Measurements from ENCODE around the gene PRDM12. TPM values are rescaled to one million over a fixed set of nuclear protein-coding genes. Genes with fewer than 3 reads are reported as not detected.

The PRDM12 gene
- total RNA-seq, 2 donors from 2014 or later: 0.15 TPM; not detected in 1

DNA sequence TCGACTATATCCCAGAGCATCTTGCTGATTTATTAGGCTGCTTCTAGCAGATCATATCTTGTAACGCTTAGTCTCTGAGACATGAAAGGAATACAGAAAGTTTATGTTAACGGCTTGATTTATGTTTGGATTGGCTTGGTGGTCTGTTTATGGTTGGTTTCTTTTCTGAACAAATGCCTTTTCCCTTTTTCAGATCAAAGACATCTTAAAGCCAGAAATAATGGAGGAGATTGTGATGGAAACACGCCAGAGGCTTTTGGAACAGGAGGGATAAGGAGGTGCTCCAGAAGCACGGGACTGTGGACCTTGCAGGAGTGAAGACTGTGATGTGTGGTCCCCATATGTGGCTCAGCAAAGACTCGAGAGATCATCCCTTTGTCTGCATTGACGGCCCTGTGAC, 39.1 kb downstream of the PRDM12 start:
- H3K36me3 Mint-ChIP-seq (ENCODE audit: low read depth): peaks cover 85% of the 10 kb centered on the region
- H3K4me3 Mint-ChIP-seq: no peak overlapping the region

DNA sequence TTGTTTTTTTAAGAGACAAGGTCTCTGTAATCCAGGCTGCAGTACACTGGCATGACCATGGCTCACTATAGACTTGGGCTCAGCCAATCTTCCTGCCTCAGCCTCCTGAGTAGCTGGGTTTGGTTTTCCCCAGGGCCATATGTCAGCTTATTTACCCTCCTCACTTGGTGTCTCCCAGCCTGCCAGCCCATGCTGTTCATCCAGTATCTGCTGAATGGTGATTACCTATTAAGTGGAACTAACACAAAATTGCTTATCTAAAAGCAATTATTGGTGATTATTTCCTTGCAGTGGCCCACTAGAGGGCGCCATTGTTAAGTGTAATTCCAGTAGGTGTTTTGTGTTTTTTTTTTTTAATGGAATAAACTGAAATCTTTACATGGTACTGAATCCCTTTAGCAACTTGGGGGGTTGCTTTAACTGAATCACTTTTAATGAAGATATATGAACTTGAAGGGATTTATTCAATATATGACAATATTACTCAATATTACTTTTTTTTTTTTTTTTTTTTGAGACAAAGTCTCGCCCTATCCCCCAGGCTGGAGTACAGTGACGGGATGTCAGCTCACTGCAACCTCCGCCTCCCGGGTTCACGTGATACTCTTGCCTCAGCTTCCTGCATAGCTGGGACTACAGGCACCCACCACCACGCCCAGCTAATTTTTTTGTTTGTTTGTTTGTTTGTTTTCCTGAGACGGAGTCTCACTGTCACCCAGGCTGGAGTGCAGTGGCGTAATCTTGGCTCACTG, 43.0 kb downstream of the PRDM12 start:
- H3K27ac Mint-ChIP-seq: no peak overlapping the region
- H3K36me3 Mint-ChIP-seq (ENCODE audit: low read depth): peaks cover 49% of the 10 kb centered on the region
- no peaks in the 10 kb centered on the region for H3K9me3 Mint-ChIP-seq
- ATAC-seq (replicated peaks): no peak
- H3K4me3 Mint-ChIP-seq: no peak overlapping the region
- no peaks in the 10 kb centered on the region for H3K27me3 Mint-ChIP-seq
- H3K4me1 Mint-ChIP-seq: peaks cover 6% of the 10 kb centered on the region

More for the DNA sequence above, 39.1 kb downstream of the PRDM12 start:
- no peaks in the 10 kb centered on the region for H3K27me3 Mint-ChIP-seq
- ATAC-seq (replicated peaks): no peak
- no peak overlapping the region for H3K27ac Mint-ChIP-seq
- H3K4me1 Mint-ChIP-seq: peaks cover 10% of the 10 kb centered on the region
- no peaks in the 10 kb centered on the region for H3K9me3 Mint-ChIP-seq

DNA sequence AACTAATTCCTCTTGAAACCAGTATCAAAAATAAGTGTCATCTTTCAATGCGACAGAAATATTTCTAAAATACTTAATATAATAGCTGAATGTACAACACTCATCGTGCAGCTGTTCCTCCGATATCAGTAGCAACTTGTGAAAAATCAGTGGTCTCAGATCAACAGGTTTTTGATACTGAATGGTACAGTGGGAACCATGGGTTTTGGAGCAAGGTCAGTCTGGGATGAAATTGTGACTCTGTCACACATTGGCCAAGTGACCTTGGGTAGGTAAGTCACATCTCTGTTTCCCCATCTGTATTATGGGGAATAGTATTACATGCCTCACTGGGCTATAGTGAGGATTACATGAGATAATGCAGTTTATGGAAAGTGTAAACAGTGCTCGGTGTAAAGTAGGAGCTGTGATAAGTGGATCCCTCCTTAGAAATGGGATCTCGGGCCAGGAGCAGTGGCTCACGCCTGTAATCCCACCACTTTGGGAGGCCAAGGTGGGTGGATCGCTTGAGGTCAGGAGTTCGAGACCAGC, 46.5 kb downstream of the PRDM12 start:
- H3K27me3 Mint-ChIP-seq: no peaks in the 10 kb centered on the region
- peaks cover 16% of the 10 kb centered on the region for H3K4me1 Mint-ChIP-seq
- H3K4me3 Mint-ChIP-seq: peak overlapping the region; percentile 91
- peaks cover 14% of the 10 kb centered on the region for H3K36me3 Mint-ChIP-seq (ENCODE audit: low read depth)
- no peak for ATAC-seq (replicated peaks)
- H3K27ac Mint-ChIP-seq: no peak overlapping the region
- no peaks in the 10 kb centered on the region for H3K9me3 Mint-ChIP-seq

DNA sequence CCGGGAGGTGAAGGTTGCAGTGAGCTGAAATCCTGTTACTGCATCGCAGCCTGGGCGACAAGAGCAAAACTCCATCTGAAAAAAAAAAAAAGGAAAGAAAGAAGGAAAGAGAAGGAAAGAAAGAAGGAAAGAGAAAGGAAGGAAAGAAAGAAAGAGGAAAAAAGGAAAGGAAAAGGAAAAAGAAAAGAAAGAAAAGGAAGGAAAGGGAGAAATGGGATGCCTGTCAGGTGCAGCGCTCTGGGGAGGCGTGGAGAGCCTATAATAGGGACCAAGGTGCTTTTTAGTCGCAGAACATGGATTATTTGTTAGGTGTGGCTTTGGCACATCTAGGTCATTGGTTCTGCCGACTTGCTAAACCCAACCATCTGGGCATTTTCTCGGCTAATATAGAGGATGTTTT, 47.1 kb downstream of the PRDM12 start:
- H3K27me3 Mint-ChIP-seq: no peaks in the 10 kb centered on the region
- peaks cover 16% of the 10 kb centered on the region for H3K4me1 Mint-ChIP-seq

DNA sequence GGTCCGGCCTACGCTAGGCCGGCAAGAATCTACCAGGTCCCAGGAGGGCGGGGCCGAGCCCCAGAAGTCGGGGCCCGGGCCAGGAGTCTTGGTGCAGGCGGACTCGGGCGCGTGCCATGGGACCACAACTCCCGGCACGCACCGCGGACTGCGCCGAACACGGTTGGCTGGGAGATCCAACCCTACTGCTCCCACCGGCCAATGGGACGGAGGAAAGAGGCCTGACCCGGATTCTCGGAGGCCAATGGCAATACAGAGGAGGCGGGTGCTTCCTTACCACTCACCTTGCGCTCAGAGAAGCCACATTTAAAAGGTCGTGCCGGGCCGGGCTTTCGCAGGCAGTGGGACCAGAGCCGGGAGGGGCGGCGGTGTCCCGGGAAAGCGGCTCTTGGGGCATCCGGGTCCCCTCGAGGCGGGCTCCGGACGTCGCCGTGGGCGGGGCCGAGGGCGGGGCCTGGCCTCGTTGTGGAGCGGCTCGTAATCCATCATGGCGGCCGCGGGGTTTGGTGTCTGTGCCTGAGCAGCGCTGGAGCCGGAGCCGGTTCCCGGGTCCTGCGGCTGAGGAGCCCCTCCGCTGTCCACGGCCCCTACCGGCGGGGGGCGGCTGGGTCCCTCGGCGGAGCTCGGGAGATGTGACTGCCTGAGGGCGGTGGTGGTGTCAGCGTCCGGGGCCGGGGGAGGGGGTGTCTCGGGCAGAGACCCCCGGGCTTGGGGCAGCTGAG, 48.3 kb downstream of the PRDM12 start:
- H3K4me1 Mint-ChIP-seq: peaks cover 16% of the 10 kb centered on the region
- H3K27ac Mint-ChIP-seq: peak overlapping the region; percentile 93
- H3K9me3 Mint-ChIP-seq: no peaks in the 10 kb centered on the region
- peak overlapping the region; percentile 91 for H3K4me3 Mint-ChIP-seq
- peak; percentile 99 for ATAC-seq (replicated peaks)
- H3K27me3 Mint-ChIP-seq: no peaks in the 10 kb centered on the region
- H3K36me3 Mint-ChIP-seq (ENCODE audit: low read depth): no peaks in the 10 kb centered on the region

More for the DNA sequence above, 47.1 kb downstream of the PRDM12 start:
- Mint-ChIP-seq H3K36me3 (ENCODE audit: low read depth) (peaks cover 8% of the 10 kb centered on the region), H3K27ac (no peak overlapping the region), H3K9me3 (no peaks in the 10 kb centered on the region), H3K4me3 (peak overlapping the region; percentile 91)
- ATAC-seq (replicated peaks): no peak

DNA sequence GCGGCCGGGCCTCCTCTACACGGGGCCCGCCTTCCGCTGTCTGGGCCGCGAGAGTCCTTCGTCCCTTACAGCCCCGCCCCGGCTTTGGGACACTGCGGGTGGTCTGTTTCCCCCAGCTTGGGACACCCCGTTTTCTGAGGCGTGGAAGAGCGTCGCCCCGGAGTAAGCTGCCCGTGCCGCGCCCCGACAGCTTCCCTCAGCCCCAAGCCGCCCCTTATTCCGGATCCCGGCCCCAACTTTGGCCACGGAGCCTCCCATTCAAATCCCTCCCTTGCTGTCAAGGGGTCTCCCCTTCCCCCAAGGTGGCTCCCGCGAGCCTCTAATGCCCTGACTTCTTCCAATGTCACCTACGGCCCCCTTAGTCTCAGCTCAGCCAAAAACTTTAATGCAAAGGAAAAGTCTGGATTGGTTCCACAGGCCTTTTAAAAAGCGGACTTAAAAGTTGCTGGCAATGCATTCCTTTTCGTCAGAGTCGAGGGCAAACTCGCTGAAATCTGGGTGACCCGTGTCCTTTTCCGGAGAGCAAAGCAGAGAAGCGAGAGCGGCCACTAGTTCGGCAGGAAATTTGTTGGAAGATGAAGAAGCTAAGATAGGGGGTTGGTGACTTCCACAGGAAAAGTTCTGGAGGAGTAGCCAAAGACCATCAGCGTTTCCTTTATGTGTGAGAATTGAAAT, 49.0 kb downstream of the PRDM12 start:
- peaks cover 16% of the 10 kb centered on the region for H3K4me1 Mint-ChIP-seq
- peak overlapping the region; percentile 93 for H3K27ac Mint-ChIP-seq
- H3K4me3 Mint-ChIP-seq: peak overlapping the region; percentile 91
- no peaks in the 10 kb centered on the region for H3K36me3 Mint-ChIP-seq (ENCODE audit: low read depth)
- no peaks in the 10 kb centered on the region for H3K27me3 Mint-ChIP-seq
- no peak for ATAC-seq (replicated peaks)
- no peaks in the 10 kb centered on the region for H3K9me3 Mint-ChIP-seq

DNA sequence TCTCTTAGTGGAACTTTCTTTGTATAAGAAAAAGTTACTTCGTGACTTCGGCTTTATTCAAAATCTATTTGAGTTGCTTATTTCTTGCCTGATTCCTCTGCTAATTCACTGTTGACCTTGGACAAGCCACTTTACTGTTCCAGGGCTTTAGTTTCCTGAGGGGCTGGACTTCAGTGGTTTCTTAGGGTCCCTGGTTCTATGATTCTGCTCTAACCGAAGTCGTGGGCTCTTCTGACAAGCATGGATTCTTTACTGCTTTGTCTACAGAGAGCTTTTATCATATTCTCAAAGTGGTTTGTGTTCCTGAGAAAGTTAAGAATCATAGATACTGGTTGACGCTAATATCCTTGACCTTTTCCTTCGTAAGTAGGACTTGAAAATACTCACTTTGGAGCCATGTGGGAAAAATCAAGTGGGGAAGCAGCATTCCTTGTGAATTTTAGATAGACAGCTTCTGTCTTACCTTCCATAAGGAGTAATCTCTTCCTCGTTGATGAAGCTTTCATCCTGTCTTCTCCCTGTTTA, 50.3 kb downstream of the PRDM12 start:
- H3K36me3 Mint-ChIP-seq (ENCODE audit: low read depth): no peaks in the 10 kb centered on the region
- no peak for ATAC-seq (replicated peaks)
- no peak overlapping the region for H3K27ac Mint-ChIP-seq
- H3K9me3 Mint-ChIP-seq: no peaks in the 10 kb centered on the region
- H3K4me3 Mint-ChIP-seq: peak overlapping the region; percentile 91
- H3K27me3 Mint-ChIP-seq: no peaks in the 10 kb centered on the region
- H3K4me1 Mint-ChIP-seq: peaks cover 16% of the 10 kb centered on the region

DNA sequence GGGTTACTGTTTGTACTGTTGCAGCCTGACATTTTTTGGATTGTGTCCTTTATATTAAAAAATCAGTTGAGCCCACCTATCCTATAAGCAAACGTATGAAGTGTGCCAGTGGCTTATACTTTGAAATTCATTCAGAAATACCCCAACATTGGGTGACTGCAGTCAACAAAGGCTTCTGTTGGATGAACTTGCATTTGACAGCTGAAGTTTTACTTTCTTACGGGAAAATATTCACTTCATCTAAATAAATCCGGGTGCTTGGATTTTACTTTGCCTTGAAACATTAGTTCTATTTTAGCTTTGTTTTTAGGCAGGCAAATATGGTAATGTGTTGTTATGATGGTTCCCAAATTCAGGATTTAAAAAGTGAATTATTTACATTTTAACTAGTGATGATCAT, 50.9 kb downstream of the PRDM12 start:
- peak overlapping the region; percentile 91 for H3K4me3 Mint-ChIP-seq
- H3K27me3 Mint-ChIP-seq: no peaks in the 10 kb centered on the region
- no peaks in the 10 kb centered on the region for H3K36me3 Mint-ChIP-seq (ENCODE audit: low read depth)
- no peak for ATAC-seq (replicated peaks)
- no peak overlapping the region for H3K27ac Mint-ChIP-seq
- no peaks in the 10 kb centered on the region for H3K9me3 Mint-ChIP-seq
- H3K4me1 Mint-ChIP-seq: peaks cover 16% of the 10 kb centered on the region

DNA sequence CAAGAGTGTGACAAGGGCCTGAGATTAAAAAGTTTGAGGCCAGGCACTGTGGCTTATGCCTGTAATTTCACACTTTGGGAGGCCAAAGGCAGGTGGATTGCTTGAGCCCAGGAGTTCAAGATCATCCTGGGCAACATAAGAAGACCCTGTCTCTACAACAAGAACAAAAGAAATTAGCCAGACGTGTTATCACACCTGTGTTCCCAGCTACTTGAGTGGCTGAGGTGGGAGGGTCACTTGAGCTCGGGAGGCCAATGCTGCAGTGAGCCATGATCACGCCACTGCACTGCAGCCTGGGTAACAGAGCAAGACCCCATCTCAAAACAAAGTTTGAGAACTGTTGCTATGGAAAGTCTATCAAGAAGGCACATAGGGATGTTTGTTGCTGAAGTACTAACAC, 54.2 kb downstream of the PRDM12 start:
- ATAC-seq (replicated peaks): no peak
- Mint-ChIP-seq H3K4me1 (peaks cover 17% of the 10 kb centered on the region), H3K36me3 (ENCODE audit: low read depth) (no peaks in the 10 kb centered on the region), H3K9me3 (no peaks in the 10 kb centered on the region), H3K27ac (no peak overlapping the region), H3K27me3 (no peaks in the 10 kb centered on the region), H3K4me3 (no peak overlapping the region)

DNA sequence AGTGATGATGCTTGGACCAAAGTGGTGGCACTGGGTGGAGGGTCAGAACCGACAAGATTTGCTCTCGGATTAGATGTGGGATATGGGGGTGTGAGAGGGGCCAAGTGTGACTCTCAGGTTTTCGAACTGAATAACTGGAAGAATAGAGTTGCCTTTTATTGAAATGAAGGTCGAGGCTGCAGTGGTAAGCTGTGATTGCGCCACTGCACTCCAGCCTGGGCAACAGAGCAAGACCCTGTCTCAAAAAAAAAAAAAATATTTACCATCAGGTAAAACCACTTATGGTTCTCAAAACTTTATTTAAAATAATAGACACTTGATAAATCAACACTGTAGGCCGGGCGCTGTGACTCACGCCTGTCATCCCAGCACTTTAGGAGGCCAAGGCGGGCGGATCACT, 56.4 kb downstream of the PRDM12 start:
- Mint-ChIP-seq H3K27me3 (no peaks in the 10 kb centered on the region), H3K4me1 (peaks cover 6% of the 10 kb centered on the region), H3K27ac (no peak overlapping the region), H3K4me3 (no peak overlapping the region), H3K9me3 (no peaks in the 10 kb centered on the region), H3K36me3 (ENCODE audit: low read depth) (no peaks in the 10 kb centered on the region)
- ATAC-seq (replicated peaks): no peak

DNA sequence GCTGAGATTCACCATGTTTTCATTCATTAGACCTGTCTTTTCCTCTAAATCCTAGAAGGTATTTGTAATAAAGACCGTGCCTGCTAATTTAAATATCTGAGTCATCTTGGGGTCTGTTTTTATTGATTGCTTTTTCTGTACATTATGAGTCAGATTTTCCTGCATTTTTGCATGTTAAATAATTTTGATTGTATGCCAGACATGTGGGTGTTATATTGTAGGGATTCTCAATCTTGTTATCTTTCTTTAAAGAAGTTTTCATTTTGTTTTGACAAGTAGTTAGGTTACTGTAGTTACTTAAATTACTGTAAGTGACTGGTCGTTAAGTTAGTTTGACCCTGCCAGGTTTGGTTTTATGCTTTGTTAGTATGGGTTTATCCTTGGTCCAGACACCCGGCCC, 64.3 kb downstream of the PRDM12 start:
- H3K4me3 Mint-ChIP-seq: no peak overlapping the region
- peaks cover 6% of the 10 kb centered on the region for H3K36me3 Mint-ChIP-seq (ENCODE audit: low read depth)
- no peak for ATAC-seq (replicated peaks)
- H3K4me1 Mint-ChIP-seq: peaks cover 14% of the 10 kb centered on the region
- H3K9me3 Mint-ChIP-seq: no peaks in the 10 kb centered on the region
- H3K27ac Mint-ChIP-seq: peak overlapping the region; percentile 7
- no peaks in the 10 kb centered on the region for H3K27me3 Mint-ChIP-seq

DNA sequence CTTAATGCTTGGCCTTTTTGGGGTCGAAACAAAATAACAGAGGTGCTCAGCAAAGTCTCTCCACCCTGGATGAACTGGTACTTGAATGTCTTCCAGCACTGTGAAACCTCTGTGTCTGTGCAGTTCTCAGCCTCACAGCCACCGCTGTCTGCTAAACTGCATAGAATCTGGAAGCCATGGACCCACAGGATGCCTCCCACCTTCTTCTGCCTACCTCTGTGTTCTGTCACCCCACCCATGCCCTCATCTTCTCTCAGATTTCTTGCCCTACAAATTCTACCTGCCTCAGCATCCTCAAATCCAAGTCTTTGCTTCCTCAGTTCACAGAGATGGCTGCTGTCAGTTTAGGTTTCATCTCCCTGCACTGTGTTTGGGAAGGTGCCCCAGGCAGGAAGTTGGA, 64.8 kb downstream of the PRDM12 start:
- peak overlapping the region; percentile 7 for H3K27ac Mint-ChIP-seq
- H3K36me3 Mint-ChIP-seq (ENCODE audit: low read depth): peaks cover 6% of the 10 kb centered on the region
- no peak for ATAC-seq (replicated peaks)
- no peaks in the 10 kb centered on the region for H3K9me3 Mint-ChIP-seq
- no peak overlapping the region for H3K4me3 Mint-ChIP-seq
- peaks cover 14% of the 10 kb centered on the region for H3K4me1 Mint-ChIP-seq
- H3K27me3 Mint-ChIP-seq: no peaks in the 10 kb centered on the region

DNA sequence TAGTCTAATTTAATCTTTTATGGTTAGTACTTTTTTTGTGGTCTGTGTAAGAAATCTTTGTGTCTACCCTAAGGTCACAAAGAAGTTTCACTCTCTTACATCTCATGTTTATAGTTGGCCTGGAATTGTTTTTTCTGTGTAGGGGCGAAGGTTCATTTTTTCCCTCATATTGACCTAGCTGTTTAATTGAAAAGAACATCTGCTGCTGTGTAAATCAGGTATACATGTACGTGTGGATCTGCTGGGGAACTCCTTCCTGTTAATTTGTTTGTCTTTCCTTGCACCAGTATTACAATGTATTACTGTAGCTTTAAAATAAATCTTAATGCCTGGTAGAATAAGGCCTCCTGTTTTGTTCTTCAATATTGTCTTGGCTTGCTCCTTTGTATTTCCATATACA, 67.0 kb downstream of the PRDM12 start:
- Mint-ChIP-seq H3K27ac (no peak overlapping the region), H3K9me3 (no peaks in the 10 kb centered on the region), H3K27me3 (no peaks in the 10 kb centered on the region), H3K4me1 (peaks cover 14% of the 10 kb centered on the region), H3K4me3 (no peak overlapping the region), H3K36me3 (ENCODE audit: low read depth) (peaks cover 6% of the 10 kb centered on the region)
- no peak for ATAC-seq (replicated peaks)

DNA sequence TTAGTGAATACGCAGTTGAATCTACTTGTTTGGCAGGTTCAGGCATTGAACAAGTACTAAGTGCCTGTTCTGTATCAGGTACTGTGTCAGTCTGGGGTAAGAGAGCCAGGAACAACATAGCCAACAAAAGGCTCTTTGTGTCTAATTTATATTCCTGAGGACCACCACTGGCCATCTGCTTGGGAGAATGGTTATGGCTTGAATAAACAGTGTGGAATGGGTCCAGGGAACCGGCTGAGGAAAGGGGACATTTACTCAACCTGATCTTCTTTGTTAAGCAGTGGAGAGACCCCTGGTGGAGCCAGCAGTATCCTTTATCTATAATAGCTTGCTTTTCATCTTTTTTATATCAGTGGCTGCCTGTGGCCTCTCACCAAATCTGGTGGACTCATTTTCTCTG, 67.7 kb downstream of the PRDM12 start:
- Mint-ChIP-seq H3K4me3 (no peak overlapping the region), H3K9me3 (no peaks in the 10 kb centered on the region), H3K36me3 (ENCODE audit: low read depth) (peaks cover 6% of the 10 kb centered on the region), H3K27ac (no peak overlapping the region), H3K27me3 (no peaks in the 10 kb centered on the region), H3K4me1 (peaks cover 14% of the 10 kb centered on the region)
- ATAC-seq (replicated peaks): no peak

Data from activated T-helper 17 cell treated with anti-CD3 and anti-CD28 coated beads, Interleukin-2, amount 50 U/mL, for 72 hours (primary cell).